Measurements from ENCODE around the gene OR2T35. TPM values are rescaled to one million over a fixed set of nuclear protein-coding genes. Genes with fewer than 3 reads are reported as not detected.
A peak's percentile ranks its signal among the peaks of the same experiment; 100 is the strongest.
"Not testable (repeated sequence)": the region's sequence is repeated elsewhere in the genome, so short reads cannot be mapped to it uniquely, and the experiment has no call there.

OR2T35 gene, protein sequence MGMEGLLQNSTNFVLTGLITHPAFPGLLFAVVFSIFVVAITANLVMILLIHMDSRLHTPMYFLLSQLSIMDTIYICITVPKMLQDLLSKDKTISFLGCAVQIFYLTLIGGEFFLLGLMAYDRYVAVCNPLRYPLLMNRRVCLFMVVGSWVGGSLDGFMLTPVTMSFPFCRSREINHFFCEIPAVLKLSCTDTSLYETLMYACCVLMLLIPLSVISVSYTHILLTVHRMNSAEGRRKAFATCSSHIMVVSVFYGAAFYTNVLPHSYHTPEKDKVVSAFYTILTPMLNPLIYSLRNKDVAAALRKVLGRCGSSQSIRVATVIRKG
- not detected in 2 replicates for total RNA-seq (2014; rRNA removed; shearing (Covaris generic))
- polyA plus RNA-seq (2015; cell fraction: cytosol; rRNA removed) = not detected in 2 replicates
- polyA plus RNA-seq (2015; cell fraction: nucleus; rRNA removed) = not detected in 2 replicates

DNA sequence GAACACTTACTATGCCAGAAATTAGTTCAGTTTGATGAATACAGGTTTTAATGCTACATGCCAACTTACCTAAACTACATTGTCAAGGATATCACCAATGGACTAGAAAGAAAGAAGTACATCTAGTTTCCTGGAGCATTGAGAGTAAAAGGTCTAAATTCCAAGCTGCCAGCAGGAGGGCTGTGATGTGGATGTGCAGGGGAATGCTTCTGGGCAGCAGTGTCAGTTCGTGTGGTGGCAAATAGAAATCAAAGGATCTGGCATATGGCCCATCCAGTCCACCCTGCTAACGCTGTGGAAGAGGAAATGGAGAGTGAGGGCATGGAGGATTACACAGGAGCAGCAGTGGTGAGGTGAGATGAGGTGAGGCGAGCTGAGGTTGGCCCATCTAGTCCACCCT lies at the start of gene OR2T35:
TSS of gene OR2T35 (minus strand) at position 101 of the 400 bp plus-strand sequence. CDS start 6,020 bp downstream, outside the sequence.
- in situ Hi-C loops (cut with HindIII; ENCODE audit: low pct_unique_long_range_greater_than_20kb, low sequenced_read_pairs); DNase-seq (ENCODE audit: low read depth, low spot score): not testable (repeated sequence)

DNA sequence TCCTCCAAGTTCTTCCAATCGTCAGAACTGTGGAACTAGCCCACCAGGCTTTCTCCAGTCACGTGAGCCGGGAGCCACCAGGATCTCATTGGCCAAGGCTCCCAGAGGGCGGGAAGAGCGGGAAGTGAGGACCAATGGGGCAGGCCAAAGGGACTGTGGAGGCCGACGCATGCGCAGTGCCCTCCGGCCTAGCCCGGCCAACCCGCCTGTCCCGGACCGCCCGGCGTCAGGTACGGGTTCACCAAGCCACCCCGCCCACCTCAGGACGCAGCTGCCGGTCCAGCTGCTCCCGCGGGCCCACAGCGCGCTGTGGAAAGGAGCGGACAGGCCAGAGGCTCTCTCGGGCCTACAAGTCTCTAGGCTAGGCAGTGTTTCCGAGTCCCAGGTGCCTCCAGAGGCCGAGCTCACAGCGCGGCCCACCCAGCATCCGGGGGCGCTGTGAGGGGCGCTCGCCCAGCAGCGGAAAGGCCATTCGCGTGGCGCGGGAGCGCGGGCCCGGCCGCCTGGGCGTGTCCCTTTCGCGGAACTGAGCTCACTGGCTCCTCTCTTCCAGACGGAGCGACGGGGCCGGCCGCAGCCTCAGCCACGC lies 46.6 kb upstream of the OR2T35 start:
- DNase-seq (ENCODE audit: low read depth, low spot score) = no peak
- in situ Hi-C loops (cut with HindIII; ENCODE audit: low pct_unique_long_range_greater_than_20kb, low sequenced_read_pairs) = no loop called here

DNA sequence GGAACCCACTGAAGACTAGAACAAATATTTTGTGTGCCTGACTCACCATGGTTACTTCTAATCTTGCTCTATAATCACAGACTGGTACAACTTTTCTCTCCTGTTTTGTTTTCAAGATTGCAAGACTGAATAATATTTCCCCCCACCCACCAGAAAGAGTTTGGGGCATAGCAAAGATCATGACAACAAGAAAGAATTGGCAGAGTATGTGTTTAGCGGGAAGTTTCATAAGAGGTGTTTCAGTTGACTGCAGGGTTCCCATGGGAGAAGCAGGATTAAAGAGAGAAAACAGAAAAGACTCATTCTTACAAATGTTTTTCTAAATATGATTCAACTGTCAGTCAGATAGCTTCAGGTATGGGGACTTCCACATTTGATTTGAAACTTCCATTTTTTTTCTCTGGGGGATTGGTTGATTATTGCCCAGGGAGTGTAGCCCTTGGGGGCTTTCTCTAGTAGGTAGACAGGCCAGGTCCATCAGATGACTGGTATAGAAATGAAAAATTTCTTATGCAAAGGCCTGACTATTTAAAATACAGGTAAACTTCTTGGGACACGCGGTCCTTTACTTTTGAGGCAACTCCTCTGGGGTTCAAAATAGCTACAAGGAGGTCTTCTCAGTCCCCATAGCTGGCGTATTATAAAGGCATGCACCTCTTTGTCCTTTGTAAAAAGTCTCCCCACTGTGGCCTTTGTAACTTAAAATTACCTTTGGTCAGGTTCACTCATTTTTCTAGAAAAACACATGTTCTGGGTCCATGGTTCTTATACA lies 43.6 kb upstream of the OR2T35 start:
- in situ Hi-C loops (cut with HindIII; ENCODE audit: low pct_unique_long_range_greater_than_20kb, low sequenced_read_pairs) = no loop called here
- no peak for DNase-seq (ENCODE audit: low read depth, low spot score)

DNA sequence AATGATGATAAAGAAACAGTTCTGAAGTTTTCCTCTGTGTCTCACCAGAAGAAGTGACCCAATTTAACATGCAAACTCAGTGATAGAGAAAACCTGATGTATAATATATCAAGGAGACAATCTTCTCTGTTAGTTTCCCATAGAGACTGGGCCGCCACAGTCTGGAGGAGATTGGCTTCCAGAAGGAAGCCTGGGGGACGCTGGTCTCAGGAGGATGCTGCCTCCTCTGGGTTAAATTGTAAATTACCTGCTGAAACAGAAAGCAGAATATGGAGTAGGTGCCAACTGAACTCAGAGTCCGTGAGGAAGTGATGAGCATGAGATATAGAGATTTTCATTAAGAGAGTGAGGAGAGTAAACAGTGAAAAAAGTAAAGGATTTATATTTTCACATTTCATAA lies 41.7 kb upstream of the OR2T35 start:
- in situ Hi-C loops (cut with HindIII; ENCODE audit: low pct_unique_long_range_greater_than_20kb, low sequenced_read_pairs) = no loop called here
- peak; percentile 48 for DNase-seq (ENCODE audit: low read depth, low spot score)

DNA sequence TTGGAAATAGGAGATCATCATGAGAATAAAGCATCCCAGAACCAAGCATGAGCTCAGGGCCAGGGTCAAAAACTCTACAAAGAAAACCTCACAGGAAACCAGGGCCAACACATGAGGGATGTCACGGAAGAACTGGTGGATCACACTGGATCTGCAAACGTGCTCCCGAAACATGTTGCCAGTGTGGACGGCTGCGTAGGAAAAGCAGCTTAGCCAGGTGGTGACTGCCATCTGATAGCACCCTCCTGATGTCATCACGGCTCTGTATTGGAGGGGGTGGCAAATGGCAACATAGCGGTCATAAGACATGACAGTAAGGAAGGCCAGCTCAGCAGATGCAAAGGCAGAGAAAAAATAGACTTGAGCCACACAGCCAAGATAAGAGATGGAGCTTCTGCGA lies 36.6 kb upstream of the OR2T35 start:
- no peak for DNase-seq (ENCODE audit: low read depth, low spot score)
- in situ Hi-C loops (cut with HindIII; ENCODE audit: low pct_unique_long_range_greater_than_20kb, low sequenced_read_pairs) = no loop called here

DNA sequence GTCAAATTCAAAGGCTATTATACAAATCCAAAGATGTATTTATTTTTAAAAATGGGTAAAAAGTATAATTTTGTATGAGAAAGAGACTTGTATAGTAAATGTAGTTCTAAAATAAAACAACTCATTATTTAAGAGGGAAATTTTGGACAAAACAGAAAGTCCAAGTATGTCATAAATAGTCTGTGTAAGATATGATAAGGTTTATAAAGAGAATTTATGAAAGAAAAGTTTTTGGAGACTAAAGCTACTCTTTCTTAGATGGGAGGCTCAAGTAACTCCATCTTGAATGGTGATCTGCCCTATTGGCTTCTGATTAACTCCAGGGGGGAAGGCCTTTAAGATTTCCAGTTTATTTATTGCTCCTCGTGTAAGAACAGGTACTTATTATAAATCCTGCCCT lies 24.9 kb upstream of the OR2T35 start:
- in situ Hi-C loops (cut with HindIII; ENCODE audit: low pct_unique_long_range_greater_than_20kb, low sequenced_read_pairs) = no loop called here
- no peak for DNase-seq (ENCODE audit: low read depth, low spot score)

DNA sequence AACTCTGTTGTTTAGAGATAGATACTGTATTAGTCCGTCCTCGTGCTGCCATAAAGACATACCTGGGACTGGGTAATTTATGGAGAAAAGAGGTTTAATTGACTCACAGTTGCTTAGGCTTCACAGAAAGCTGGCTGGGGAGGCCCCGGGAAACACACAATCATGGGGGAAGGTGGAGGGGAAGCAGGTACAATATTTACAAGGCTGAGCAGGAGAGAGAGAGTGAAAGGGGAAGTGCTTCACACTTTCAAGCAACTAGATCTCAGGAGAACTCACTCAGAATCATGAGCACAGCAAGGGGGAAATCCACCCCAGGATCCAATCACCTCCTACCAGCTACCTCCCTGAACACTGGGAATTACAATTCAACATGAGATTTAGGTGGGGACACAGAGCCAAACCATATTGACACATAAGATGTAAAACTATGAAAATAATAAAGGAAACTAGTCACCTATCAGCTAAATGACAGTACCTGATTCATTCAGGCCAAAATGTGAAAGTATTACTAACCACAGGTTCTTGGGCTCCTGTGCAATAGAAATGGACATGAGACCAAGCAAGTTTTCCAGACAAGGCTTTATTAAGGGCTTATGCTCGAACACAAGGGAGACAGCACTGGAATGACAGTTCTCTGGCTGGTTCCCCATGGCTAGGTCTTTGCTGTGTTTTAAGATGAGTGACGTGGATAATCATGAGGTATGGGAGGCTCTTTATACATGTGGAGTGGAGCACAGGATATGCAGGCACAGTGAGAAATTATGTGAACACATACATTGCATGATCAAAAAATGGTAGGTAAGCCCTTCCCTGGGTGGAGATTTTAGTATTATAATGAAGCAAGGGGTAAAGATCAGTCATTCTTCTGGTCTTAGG lies 18.6 kb upstream of the OR2T35 start:
- in situ Hi-C loops (cut with HindIII; ENCODE audit: low pct_unique_long_range_greater_than_20kb, low sequenced_read_pairs) = not testable (repeated sequence)

DNA sequence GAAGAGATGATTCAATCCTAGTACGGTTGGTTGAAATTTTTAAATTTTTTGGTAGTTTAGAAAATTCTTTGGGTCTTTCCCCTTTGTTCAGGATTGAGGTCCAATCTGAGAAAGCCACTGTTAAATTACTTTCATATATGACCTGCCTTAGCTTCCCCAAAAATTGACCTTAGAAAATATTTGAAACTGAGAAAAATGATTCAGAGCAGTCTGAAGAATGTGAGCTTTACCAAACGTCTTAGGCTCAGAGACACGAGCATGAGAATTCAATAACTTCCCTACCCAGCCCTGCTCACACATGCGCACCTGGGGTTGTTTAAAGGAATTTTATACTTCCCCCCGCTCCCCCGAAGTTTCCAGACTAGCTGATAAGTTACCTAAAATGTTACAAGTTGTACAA lies 11.7 kb upstream of the OR2T35 start:
- DNase-seq (ENCODE audit: low read depth, low spot score); in situ Hi-C loops (cut with HindIII; ENCODE audit: low pct_unique_long_range_greater_than_20kb, low sequenced_read_pairs): not testable (repeated sequence)

More for the DNA sequence above, 18.6 kb upstream of the OR2T35 start:
- not testable (repeated sequence) for DNase-seq (ENCODE audit: low read depth, low spot score)

DNA sequence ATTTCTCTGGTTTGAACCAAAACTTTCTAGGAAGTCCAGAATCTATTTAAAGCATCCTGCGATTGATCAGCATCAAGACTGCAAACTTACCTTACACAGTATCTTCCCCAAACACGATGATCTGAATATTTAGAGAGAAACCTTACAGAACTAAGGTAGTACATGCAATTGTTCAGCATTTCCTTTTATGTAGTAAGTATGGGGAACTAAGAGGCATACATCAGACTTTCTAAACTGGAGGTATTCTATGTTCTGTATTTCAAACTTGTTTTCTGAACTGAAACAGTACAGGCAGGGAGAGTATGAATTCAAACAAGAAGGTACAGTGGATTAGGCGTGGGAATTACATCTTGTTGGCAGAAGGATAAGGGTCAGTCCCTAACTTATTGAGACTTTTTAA lies 10.3 kb upstream of the OR2T35 start, which contains the start of gene OR2T27:
TSS of gene OR2T27 (minus strand) at position 175 of the 400 bp plus-strand sequence. CDS start 4,644 bp downstream, outside the sequence.
- DNase-seq (ENCODE audit: low read depth, low spot score); in situ Hi-C loops (cut with HindIII; ENCODE audit: low pct_unique_long_range_greater_than_20kb, low sequenced_read_pairs): not testable (repeated sequence)

DNA sequence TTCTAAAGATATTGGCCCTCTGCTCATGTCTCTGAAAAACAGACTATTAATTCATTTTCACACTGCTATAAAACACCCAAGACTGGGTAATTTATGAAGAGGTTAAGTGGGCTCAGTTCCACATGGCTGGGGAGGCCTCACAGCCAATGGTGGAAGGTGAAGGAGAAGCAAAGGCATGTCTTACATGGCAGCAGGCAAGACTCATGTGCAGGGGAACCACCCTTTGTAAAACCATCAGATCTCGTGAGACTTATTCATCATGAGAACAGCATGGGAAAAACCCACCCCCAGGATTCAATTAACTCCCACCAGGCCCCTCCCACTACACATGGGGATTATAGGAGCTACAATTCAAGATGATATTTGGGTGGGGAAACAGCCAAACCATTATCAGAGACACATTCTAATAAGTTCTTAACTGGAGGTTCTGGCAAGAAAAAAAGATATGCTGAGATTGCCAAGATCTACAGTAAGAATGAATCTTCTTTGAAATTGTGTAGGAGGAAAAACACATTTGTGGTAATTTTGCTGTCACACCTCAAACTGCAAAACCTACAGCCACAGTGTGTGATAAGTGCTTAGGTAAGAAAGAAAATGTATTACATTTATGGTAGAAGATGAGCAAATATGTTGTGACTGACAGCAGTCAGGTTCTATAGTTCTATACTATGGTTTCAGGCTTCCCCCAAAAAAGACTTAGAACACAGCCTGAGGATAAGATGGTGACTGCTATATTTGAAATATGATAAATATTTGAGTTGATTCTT lies 3.9 kb upstream of the OR2T35 start:
- in situ Hi-C loops (cut with HindIII; ENCODE audit: low pct_unique_long_range_greater_than_20kb, low sequenced_read_pairs); DNase-seq (ENCODE audit: low read depth, low spot score): not testable (repeated sequence)

DNA sequence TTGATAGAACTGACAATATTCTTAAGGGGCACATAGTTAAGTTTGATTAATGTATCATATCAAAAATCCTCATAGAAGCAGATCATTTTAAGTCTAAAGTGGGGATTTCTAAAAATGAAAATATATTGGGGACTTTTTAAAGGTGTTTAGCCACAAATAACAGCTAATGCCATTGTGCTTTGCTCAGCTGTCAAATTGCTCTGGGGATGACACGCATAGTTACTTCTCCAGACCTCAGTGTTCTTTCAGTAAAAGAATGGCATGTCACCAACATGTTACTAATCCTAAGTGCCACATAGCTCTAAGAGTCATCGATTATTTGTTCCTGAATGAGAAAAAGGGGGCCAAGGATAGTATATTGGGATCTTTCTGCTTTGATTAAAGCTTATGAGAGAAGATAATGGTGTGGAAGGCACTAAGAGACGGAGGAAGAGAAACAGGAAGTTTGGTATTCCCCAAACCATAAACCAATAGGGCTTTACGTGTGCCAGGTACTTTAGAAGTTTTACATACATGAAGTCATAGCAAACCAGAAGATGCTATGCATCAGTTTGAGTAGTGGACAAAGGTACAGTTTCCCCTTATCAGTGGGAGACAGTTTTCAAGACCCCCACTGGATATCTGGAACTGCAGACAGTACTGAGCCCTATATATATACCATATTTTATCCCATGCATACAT lies 2.0 kb downstream of the OR2T35 start:
- in situ Hi-C loops (cut with HindIII; ENCODE audit: low pct_unique_long_range_greater_than_20kb, low sequenced_read_pairs); DNase-seq (ENCODE audit: low read depth, low spot score): not testable (repeated sequence)

DNA sequence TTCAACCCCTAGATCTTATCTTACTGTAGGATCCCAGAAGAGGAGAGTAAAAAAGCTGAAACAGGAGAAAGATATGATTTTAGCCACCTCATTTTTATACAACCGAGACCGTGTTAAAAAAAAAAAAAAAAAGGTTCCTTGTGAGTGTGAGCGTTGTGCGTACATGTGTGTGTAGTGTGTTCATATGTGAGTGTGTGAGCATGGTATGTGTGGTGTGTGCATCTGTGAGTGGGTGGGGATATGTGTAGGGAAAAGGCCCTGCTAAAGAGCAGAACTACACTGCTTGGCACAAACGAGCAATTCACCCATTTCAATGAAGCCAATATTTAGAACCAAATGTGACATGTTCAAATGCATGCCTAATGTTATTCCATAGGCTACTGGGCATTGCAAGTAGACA lies 3.5 kb downstream of the OR2T35 start:
- DNase-seq (ENCODE audit: low read depth, low spot score); in situ Hi-C loops (cut with HindIII; ENCODE audit: low pct_unique_long_range_greater_than_20kb, low sequenced_read_pairs): not testable (repeated sequence)

DNA sequence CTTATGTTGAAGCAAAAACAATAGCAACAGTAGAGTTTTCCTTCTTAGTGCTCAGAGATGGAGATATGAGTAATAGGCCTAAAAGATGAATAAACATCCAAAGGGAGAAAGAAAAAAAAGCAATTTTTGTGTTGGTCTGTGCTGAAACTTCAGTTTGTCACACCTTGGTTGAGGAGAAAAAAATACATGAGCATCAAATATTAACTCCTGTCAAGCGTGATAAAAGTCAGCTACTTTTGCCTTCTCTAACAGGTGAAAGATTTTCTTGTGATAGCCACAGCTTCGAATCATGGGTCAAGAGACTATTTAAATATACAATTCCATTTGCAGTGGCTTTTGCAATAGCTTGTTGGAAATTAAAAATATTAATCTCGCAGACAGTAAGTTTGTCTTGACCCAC lies 4.2 kb downstream of the OR2T35 start:
- DNase-seq (ENCODE audit: low read depth, low spot score); in situ Hi-C loops (cut with HindIII; ENCODE audit: low pct_unique_long_range_greater_than_20kb, low sequenced_read_pairs): not testable (repeated sequence)

DNA sequence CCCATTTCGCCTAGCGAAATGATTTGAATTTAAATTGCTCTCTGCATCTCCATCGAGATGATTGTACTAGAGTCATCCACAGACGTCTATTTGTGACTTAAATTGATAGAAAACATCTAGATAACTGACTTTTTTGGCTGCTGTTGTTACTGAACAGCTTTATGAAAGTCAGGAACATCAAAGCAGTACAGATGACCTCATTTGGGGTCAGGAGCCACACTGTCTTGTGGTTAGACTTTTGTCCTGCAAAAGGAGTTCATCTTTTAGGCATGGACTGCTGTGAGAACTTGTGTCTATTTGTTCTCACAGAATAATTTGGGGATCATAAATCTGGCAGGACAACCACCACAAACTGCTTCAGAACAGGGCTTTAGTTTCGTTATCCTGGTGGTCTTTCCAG lies 5.4 kb downstream of the OR2T35 start:
- in situ Hi-C loops (cut with HindIII; ENCODE audit: low pct_unique_long_range_greater_than_20kb, low sequenced_read_pairs); DNase-seq (ENCODE audit: low read depth, low spot score): not testable (repeated sequence)

DNA sequence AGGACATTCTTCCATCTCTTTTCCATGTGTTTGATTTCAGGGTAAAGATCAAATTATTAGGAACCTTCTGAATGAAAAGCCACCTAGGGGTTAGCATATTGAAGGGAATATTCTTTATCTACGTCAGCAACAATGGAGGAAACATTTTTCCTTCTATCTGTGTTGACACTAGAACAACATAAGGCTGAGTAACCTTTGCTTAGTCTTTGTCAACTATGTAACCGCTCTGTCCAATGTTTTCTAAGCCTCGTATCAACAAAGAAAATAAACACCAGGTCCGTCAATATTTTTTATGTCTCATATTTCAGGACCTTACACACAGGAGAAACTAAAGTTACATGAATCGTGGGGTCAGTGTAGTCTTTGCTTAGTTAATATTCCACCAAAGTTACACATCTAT lies 8.5 kb downstream of the OR2T35 start:
- DNase-seq (ENCODE audit: low read depth, low spot score); in situ Hi-C loops (cut with HindIII; ENCODE audit: low pct_unique_long_range_greater_than_20kb, low sequenced_read_pairs): not testable (repeated sequence)

DNA sequence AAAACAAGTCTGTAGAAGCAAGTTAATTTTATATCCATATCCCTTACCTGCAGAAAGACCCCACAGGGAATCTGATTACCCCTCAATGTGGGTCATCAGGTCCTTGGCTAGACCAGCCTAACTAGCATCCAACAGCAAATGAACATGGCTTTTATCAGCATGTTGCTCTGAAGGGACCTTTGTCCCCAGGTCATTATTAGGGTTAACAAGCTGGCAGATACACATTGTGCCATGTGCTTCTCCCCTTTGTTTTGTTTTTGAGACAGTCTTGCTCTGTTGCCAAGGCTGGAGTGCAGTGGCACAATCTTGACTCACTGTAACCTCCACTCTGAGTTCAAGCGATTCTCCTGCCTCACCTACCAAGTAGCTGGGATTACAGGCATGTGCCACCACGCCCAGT lies 10.1 kb downstream of the OR2T35 start, which contains the start of gene OR2T11:
TSS of gene OR2T11 (minus strand) at position 101 of the 400 bp plus-strand sequence. CDS start 7,963 bp downstream, outside the sequence.
- in situ Hi-C loops (cut with HindIII; ENCODE audit: low pct_unique_long_range_greater_than_20kb, low sequenced_read_pairs); DNase-seq (ENCODE audit: low read depth, low spot score): not testable (repeated sequence)
